ENCODE results near the gene AKIP1. TPM values are rescaled to one million over a fixed set of nuclear protein-coding genes. Genes with fewer than 3 reads are reported as not detected.

AKIP1 gene
- total and polyA plus RNA-seq, 9 donors = 12.4 to 42.3 (median 20.8) TPM

GRCh38 chr11:8963569-8964323 lies 52.8 kb downstream of the AKIP1 start:
- TF ChIP-seq POLR2A (IDR thresholded peaks at IDR 0.05) = no peak
- no peak for TF ChIP-seq EP300 (IDR thresholded peaks at IDR 0.05)
- TF ChIP-seq CTCF (IDR thresholded peaks at IDR 0.05) = no peak

GRCh38 chr11:8964324-8965320 lies 53.6 kb downstream of the AKIP1 start, which contains the start of gene TMEM9B:
TSS of gene TMEM9B (minus strand) at chr11:8964442. CDS start at chr11:8964313, 129 bp downstream.
- H3K27me3 ChIP-seq = no peaks in the 10 kb centered on the region
- H3K4me3 ChIP-seq = peak within 1 kb of the TSS; percentile 88
- peak; percentile 85 to 92 (median 87) for DNase-seq
- H3K9me3 ChIP-seq = no peaks in the 10 kb centered on the region
- no peaks in the 10 kb centered on the region for H3K36me3 ChIP-seq
- no peak for TF ChIP-seq EP300 (IDR thresholded peaks at IDR 0.05)
- peak; percentile 86 for TF ChIP-seq POLR2A (IDR thresholded peaks at IDR 0.05)
- 1% methylated on average over 59 to 67 of the region's 67 CpGs for WGBS, 3 donors
- intact Hi-C loops (cut with DNase I) = loop anchor here in 2 of 4 donors (5.0 to 10.0 kb wide), 3 partner anchors 157 to 740 kb away; no protein-coding TSS in a partner anchor
- peak within 1 kb of the TSS; percentile 58 to 83 for H3K27ac ChIP-seq
- peaks cover 5% of the 10 kb centered on the region for H3K4me1 ChIP-seq (ENCODE audit: insufficient read depth)

More at GRCh38 chr11:8963569-8964323, 52.8 kb downstream of the AKIP1 start:
- WGBS, 3 donors = 2 to 4% (median 2%) methylated on average over 36 to 39 of the region's 39 CpGs
- Histone ChIP-seq H3K27ac (peak overlapping the region; percentile 58 to 83), H3K4me3 (peak overlapping the region; percentile 88), H3K36me3 (no peaks in the 10 kb centered on the region), H3K27me3 (no peaks in the 10 kb centered on the region), H3K4me1 (ENCODE audit: insufficient read depth) (peaks cover 8% of the 10 kb centered on the region), H3K9me3 (no peaks in the 10 kb centered on the region)
- intact Hi-C loops (cut with DNase I) = loop anchor here in 3 of 4 donors (2.0 to 10.0 kb wide), 4 partner anchors 53 to 739 kb away; partner anchors contain the start of gene AKIP1 (in 1 of the 3)
- peak in 4 of 5 donors; percentile 75 to 84 (median 77) for DNase-seq

- intact Hi-C loops (cut with DNase I) = loop anchor here in 1 of 4 donors (10.0 kb wide), 2 partner anchors 272 to 742 kb away; no protein-coding TSS in a partner anchor
- H3K9me3 ChIP-seq = no peaks in the 10 kb centered on the region
- TF ChIP-seq EP300 (IDR thresholded peaks at IDR 0.05) = no peak
- TF ChIP-seq POLR2A (IDR thresholded peaks at IDR 0.05) = no peak
- TF ChIP-seq CTCF (IDR thresholded peaks at IDR 0.05) = no peak
- H3K27me3 ChIP-seq = no peaks in the 10 kb centered on the region
- H3K36me3 ChIP-seq = no peaks in the 10 kb centered on the region
- no peak overlapping the region for H3K4me3 ChIP-seq
- peaks cover 5% of the 10 kb centered on the region for H3K4me1 ChIP-seq (ENCODE audit: insufficient read depth)
- DNase-seq = no peak
- 82 to 85% (median 83%) methylated on average over 8 of the region's 8 CpGs for WGBS, 3 donors
- no peak overlapping the region for H3K27ac ChIP-seq
Observed at GRCh38 chr11:8967184-8967583, 56.2 kb downstream of the AKIP1 start.

Small RNA genes within 50 kb of the gene (small RNA-seq; reads per million reads assigned to genes)
- gene RF00019 = not detected

Other genes with a start within 250 kb of the AKIP1 start
- 10 to 100 TPM in 1 of 7 donors, 1 to 10 TPM in 6; 2.3 to 15.4 (median 4.9) TPM for gene TRIM66, start 228.5 kb upstream of the AKIP1 start, total RNA-seq
- 1 to 10 TPM; 2.6 to 6.7 TPM for gene TRIM66, start 228.5 kb upstream of the AKIP1 start, polyA plus RNA-seq
- gene RPL27A, start 228.4 kb upstream of the AKIP1 start, total RNA-seq = 1,000 to 10,000 TPM in 6 of 7 donors, 100 to 1,000 TPM in 1; 986 to 2,251 (median 1,304) TPM
- gene RPL27A, start 228.4 kb upstream of the AKIP1 start, polyA plus RNA-seq = 1,000 to 10,000 TPM; 3,412 to 6,011 TPM
- gene C11orf16, start 21.8 kb downstream of the AKIP1 start, total RNA-seq = 1 to 10 TPM in 2 of 7 donors, under 1 TPM in 2, not detected in 3; 0.20 to 3.7 (median 0.96) TPM
- not detected for gene C11orf16, start 21.8 kb downstream of the AKIP1 start, polyA plus RNA-seq
- not detected for gene ASCL3, start 31.8 kb downstream of the AKIP1 start, total RNA-seq
- gene ASCL3, start 31.8 kb downstream of the AKIP1 start, polyA plus RNA-seq = not detected
- gene TMEM9B, start 53.3 kb downstream of the AKIP1 start, total RNA-seq = 10 to 100 TPM; 20.3 to 38.8 (median 29.2) TPM
- 10 to 100 TPM; 25.8 to 50.8 TPM for gene TMEM9B, start 53.3 kb downstream of the AKIP1 start, polyA plus RNA-seq
- 1 to 10 TPM in 3 of 7 donors, under 1 TPM in 4; 0.24 to 1.6 (median 0.99) TPM for gene NRIP3, start 92.8 kb downstream of the AKIP1 start, total RNA-seq
- 10 to 100 TPM in 1 of 2 donors, under 1 TPM in 1; 0.24 to 16.9 TPM for gene NRIP3, start 92.8 kb downstream of the AKIP1 start, polyA plus RNA-seq
- gene SCUBE2, start 180.4 kb downstream of the AKIP1 start, total RNA-seq = 1 to 10 TPM in 3 of 7 donors, under 1 TPM in 4; 0.12 to 3.7 (median 1.00) TPM
- gene SCUBE2, start 180.4 kb downstream of the AKIP1 start, polyA plus RNA-seq = 1 to 10 TPM in 1 of 2 donors, under 1 TPM in 1; 0.84 to 8.2 TPM